ENCODE results near the gene DMD.

DMD gene

GRCh38 chrX:33211356-33212260, at the start of gene DMD:
Gene DMD, minus strand, starts transcription at chrX:33211549. Its CDS starts 237 bp downstream, at chrX:33211312.
- peak within 1 kb of the TSS; percentile 75 to 88 (median 86) for H3K4me3 Mint-ChIP-seq
- no peaks in the 10 kb centered on the region for H3K36me3 Mint-ChIP-seq (ENCODE audit: low read depth)
- H3K27ac Mint-ChIP-seq, result peak within 1 kb of the TSS; percentile 87 to 97 (median 93)
- peaks cover 16% of the 10 kb centered on the region for H3K4me1 Mint-ChIP-seq
- no peaks in the 10 kb centered on the region for H3K27me3 Mint-ChIP-seq (ENCODE audit: low read depth)
- TF ChIP-seq CTCF (IDR thresholded peaks at IDR 0.05; ENCODE audit: unreplicated experiment in 3 of 3), result peak in 1 of 3 experiments; percentile 12
- peaks cover 2% of the 10 kb centered on the region for H3K9me3 Mint-ChIP-seq

GRCh38 chrX:33252306-33252825, 41.0 kb upstream of the DMD start:
- no peak overlapping the region for H3K4me3 Mint-ChIP-seq
- no peak for TF ChIP-seq CTCF (IDR thresholded peaks at IDR 0.05; ENCODE audit: unreplicated experiment in 3 of 3)
- no peaks in the 10 kb centered on the region for H3K36me3 Mint-ChIP-seq (ENCODE audit: low read depth)
- H3K4me1 Mint-ChIP-seq, result no peaks in the 10 kb centered on the region
- no peaks in the 10 kb centered on the region for H3K27me3 Mint-ChIP-seq (ENCODE audit: low read depth)
- no peaks in the 10 kb centered on the region for H3K9me3 Mint-ChIP-seq
- no peak overlapping the region for H3K27ac Mint-ChIP-seq

- H3K27ac Mint-ChIP-seq, result no peak overlapping the region
- H3K27me3 Mint-ChIP-seq (ENCODE audit: low read depth), result no peaks in the 10 kb centered on the region
- peaks cover 2% of the 10 kb centered on the region for H3K9me3 Mint-ChIP-seq
- TF ChIP-seq CTCF (IDR thresholded peaks at IDR 0.05; ENCODE audit: unreplicated experiment in 3 of 3), result no peak
- H3K4me1 Mint-ChIP-seq, result no peaks in the 10 kb centered on the region
- H3K36me3 Mint-ChIP-seq (ENCODE audit: low read depth), result no peaks in the 10 kb centered on the region
- no peak overlapping the region for H3K4me3 Mint-ChIP-seq
Measured at GRCh38 chrX:33218819-33219218, 7.5 kb upstream of the DMD start.

GRCh38 chrX:33210156-33210555, 1.2 kb downstream of the DMD start:
- TF ChIP-seq CTCF (IDR thresholded peaks at IDR 0.05; ENCODE audit: unreplicated experiment in 3 of 3), result no peak
- Mint-ChIP-seq H3K27ac (peak overlapping the region in 1 of 3 experiments; percentile 97), H3K36me3 (ENCODE audit: low read depth) (no peaks in the 10 kb centered on the region), H3K9me3 (no peaks in the 10 kb centered on the region), H3K4me1 (peaks cover 20% of the 10 kb centered on the region), H3K27me3 (ENCODE audit: low read depth) (no peaks in the 10 kb centered on the region), H3K4me3 (peak overlapping the region; percentile 51 to 88 (median 86))

GRCh38 chrX:33207056-33207455, 4.3 kb downstream of the DMD start:
- H3K27ac Mint-ChIP-seq, result peak overlapping the region in 1 of 3 experiments; percentile 41
- no peaks in the 10 kb centered on the region for H3K36me3 Mint-ChIP-seq (ENCODE audit: low read depth)
- H3K9me3 Mint-ChIP-seq, result peaks cover 3% of the 10 kb centered on the region
- TF ChIP-seq CTCF (IDR thresholded peaks at IDR 0.05; ENCODE audit: unreplicated experiment in 3 of 3), result no peak
- peaks cover 35% of the 10 kb centered on the region for H3K4me1 Mint-ChIP-seq
- H3K4me3 Mint-ChIP-seq, result peak overlapping the region in 2 of 3 experiments; percentile 74 to 87
- H3K27me3 Mint-ChIP-seq (ENCODE audit: low read depth), result no peaks in the 10 kb centered on the region
